ENCODE data around the gene C4A.
"Not testable (repeated sequence)": the region's sequence is repeated elsewhere in the genome, so short reads cannot be mapped to it uniquely, and the experiment has no call there.

The C4A gene

GRCh38 chr6:32008037-32008436 lies 26.2 kb downstream of the C4A start:
- H3K4me3 ChIP-seq (ENCODE audit: extremely low read depth, insufficient read depth, low read length, poor library complexity, severe bottlenecking); H3K36me3 ChIP-seq (ENCODE audit: control insufficient read depth, insufficient read depth, low read length); H3K27ac ChIP-seq (ENCODE audit: low read depth, low read length, severe bottlenecking); H3K9me3 ChIP-seq (ENCODE audit: control insufficient read depth, low read length); H3K4me1 ChIP-seq (ENCODE audit: control insufficient read depth, insufficient read depth, low read length, poor library complexity, severe bottlenecking): not testable (repeated sequence)
- WGBS, 2 experiments (ENCODE audit: insufficient coverage in 2 of 2): no CpG with 5 or more reads among the region's 24 CpGs

DNA sequence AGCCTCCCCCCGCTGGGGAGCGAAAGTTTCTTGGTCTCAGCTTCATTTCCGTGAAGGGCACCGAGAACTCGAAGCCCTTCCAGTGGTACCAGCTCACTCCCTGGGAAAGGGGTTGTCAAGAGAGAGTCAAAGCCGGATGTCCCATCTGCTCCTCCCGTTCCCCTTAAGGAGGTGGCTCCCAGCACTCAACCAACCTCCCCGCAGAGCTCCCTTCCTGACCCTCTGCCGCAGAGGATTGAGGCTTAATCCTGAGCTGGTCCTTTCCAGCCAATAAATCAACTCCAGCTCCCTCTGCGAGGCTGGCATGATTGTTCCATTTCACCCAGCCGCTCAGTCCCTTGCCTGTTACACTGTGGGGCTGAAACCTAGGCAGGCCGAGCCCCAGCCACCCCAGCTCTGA lies 26.8 kb downstream of the C4A start:
- H3K36me3 ChIP-seq (ENCODE audit: control insufficient read depth, insufficient read depth, low read length); H3K4me3 ChIP-seq (ENCODE audit: extremely low read depth, insufficient read depth, low read length, poor library complexity, severe bottlenecking); H3K4me1 ChIP-seq (ENCODE audit: control insufficient read depth, insufficient read depth, low read length, poor library complexity, severe bottlenecking); H3K27ac ChIP-seq (ENCODE audit: low read depth, low read length, severe bottlenecking); H3K9me3 ChIP-seq (ENCODE audit: control insufficient read depth, low read length): not testable (repeated sequence)
- 74 to 76% methylated on average over 4 of the region's 12 CpGs for WGBS, 2 experiments (ENCODE audit: insufficient coverage in 2 of 2)

DNA sequence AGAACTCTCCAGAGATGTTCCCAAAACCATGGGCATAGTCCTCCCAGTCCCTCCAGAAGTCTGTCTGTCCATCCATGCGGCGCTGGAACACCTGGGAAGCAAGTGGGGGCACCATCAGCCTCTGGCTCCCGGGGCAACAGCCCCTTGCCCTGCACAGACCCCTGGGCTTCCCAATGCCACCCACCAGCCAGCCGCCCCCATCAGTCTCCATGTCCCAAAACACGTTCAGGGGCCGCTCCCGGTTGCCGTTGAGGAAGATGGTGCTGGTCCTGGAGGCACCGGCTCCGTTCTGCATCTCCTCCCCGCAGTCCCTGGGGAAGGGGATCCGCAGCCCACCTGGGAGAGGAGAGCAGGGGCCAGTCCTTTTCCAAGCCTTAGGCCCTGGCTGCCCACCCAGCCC lies 27.7 kb downstream of the C4A start:
- 88 to 89% methylated on average over 1 of the region's 12 CpGs for WGBS, 2 experiments (ENCODE audit: insufficient coverage in 2 of 2)
- not testable (repeated sequence) for H3K9me3 ChIP-seq (ENCODE audit: control insufficient read depth, low read length); H3K36me3 ChIP-seq (ENCODE audit: control insufficient read depth, insufficient read depth, low read length); H3K27ac ChIP-seq (ENCODE audit: low read depth, low read length, severe bottlenecking); H3K4me3 ChIP-seq (ENCODE audit: extremely low read depth, insufficient read depth, low read length, poor library complexity, severe bottlenecking); H3K4me1 ChIP-seq (ENCODE audit: control insufficient read depth, insufficient read depth, low read length, poor library complexity, severe bottlenecking)

- not testable (repeated sequence) for H3K4me1 ChIP-seq (ENCODE audit: control insufficient read depth, insufficient read depth, low read length, poor library complexity, severe bottlenecking); H3K9me3 ChIP-seq (ENCODE audit: control insufficient read depth, low read length); H3K27ac ChIP-seq (ENCODE audit: low read depth, low read length, severe bottlenecking); H3K4me3 ChIP-seq (ENCODE audit: extremely low read depth, insufficient read depth, low read length, poor library complexity, severe bottlenecking); H3K36me3 ChIP-seq (ENCODE audit: control insufficient read depth, insufficient read depth, low read length)
- WGBS, 2 experiments (ENCODE audit: insufficient coverage in 2 of 2): 40% methylated on average over 1 of the region's 27 CpGs; no CpG with 5 or more reads in 1 of the 2 experiments
Measured at GRCh38 chr6:32010856-32011530, 29.1 kb downstream of the C4A start.

DNA sequence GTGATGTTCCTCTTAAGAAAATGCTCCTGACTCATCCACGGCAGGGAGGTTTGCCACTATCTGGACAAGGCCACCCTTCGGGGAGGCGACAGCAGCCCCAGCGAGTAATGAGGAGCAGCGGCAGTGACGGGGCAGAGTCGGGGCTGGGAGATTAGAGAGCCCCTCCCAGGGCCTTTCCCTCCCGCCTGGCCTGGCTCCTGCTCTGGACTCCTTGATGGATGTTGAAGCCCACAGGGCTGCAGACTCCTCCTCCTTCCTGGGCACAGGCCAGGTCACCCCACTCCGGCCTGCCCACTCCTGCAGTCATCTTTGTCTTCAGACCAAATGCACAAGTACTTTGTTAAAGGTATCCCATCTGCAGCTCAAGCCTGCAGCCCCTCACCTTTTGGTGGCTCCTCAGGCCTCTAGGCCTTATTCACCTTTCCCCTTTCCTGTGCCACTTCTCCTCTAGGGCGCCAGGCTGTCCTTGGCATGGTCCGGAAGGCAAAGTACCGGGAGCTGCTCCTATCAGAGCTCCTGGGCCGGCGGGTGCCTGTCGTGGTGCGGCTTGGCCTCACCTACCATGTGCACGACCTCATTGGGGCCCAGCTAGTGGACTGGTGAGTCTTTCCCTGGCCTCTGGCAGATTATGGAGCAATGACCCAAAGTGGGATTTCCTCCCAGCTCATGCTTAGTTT lies 31.2 kb downstream of the C4A start:
- not testable (repeated sequence) for H3K4me3 ChIP-seq (ENCODE audit: extremely low read depth, insufficient read depth, low read length, poor library complexity, severe bottlenecking); H3K36me3 ChIP-seq (ENCODE audit: control insufficient read depth, insufficient read depth, low read length); H3K4me1 ChIP-seq (ENCODE audit: control insufficient read depth, insufficient read depth, low read length, poor library complexity, severe bottlenecking); H3K27ac ChIP-seq (ENCODE audit: low read depth, low read length, severe bottlenecking); H3K9me3 ChIP-seq (ENCODE audit: control insufficient read depth, low read length)
- whole genome bisulfite sequencing, 2 experiments (ENCODE audit: insufficient coverage in 2 of 2): 97% methylated on average over 4 of the region's 17 CpGs; no CpG with 5 or more reads in 1 of the 2 experiments

- not testable (repeated sequence) for H3K27ac ChIP-seq (ENCODE audit: low read depth, low read length, severe bottlenecking); H3K9me3 ChIP-seq (ENCODE audit: control insufficient read depth, low read length); H3K4me3 ChIP-seq (ENCODE audit: extremely low read depth, insufficient read depth, low read length, poor library complexity, severe bottlenecking); H3K36me3 ChIP-seq (ENCODE audit: control insufficient read depth, insufficient read depth, low read length); H3K4me1 ChIP-seq (ENCODE audit: control insufficient read depth, insufficient read depth, low read length, poor library complexity, severe bottlenecking)
- no CpG with 5 or more reads among the region's 5 CpGs for WGBS, 2 experiments (ENCODE audit: insufficient coverage in 2 of 2)
Measured at GRCh38 chr6:32013738-32014137, 31.9 kb downstream of the C4A start.

- no CpG with 5 or more reads among the region's 6 CpGs for WGBS, 2 experiments (ENCODE audit: insufficient coverage in 2 of 2)
- not testable (repeated sequence) for H3K36me3 ChIP-seq (ENCODE audit: control insufficient read depth, insufficient read depth, low read length); H3K27ac ChIP-seq (ENCODE audit: low read depth, low read length, severe bottlenecking); H3K4me1 ChIP-seq (ENCODE audit: control insufficient read depth, insufficient read depth, low read length, poor library complexity, severe bottlenecking); H3K9me3 ChIP-seq (ENCODE audit: control insufficient read depth, low read length); H3K4me3 ChIP-seq (ENCODE audit: extremely low read depth, insufficient read depth, low read length, poor library complexity, severe bottlenecking)
Measured at GRCh38 chr6:32014547-32014946, 32.7 kb downstream of the C4A start, which contains the start of gene C4B. C4B (plus strand) TSS chr6:32014795; CDS start chr6:32014846, 51 bp downstream.

DNA sequence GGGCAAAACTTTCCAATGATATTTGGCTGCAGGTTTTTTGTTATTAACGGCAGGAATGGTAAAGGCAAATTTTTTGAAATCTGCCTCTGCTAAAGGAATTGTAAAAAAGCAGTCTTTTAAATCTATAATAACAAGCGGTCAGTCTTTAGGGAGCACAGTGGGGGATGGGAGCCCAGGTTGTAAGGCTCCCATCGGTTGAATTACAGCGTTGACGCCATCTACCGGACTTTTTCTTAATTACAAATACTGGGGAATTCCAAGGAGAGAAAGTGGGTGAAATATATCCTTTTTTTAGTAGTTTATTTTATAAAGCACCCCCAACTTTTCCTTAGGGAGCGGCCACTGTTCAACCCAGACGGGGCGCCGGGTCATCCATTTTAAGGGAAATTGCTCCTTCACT lies 40.2 kb downstream of the C4A start:
- not testable (repeated sequence) for H3K4me1 ChIP-seq (ENCODE audit: control insufficient read depth, insufficient read depth, low read length, poor library complexity, severe bottlenecking); H3K4me3 ChIP-seq (ENCODE audit: extremely low read depth, insufficient read depth, low read length, poor library complexity, severe bottlenecking); H3K36me3 ChIP-seq (ENCODE audit: control insufficient read depth, insufficient read depth, low read length); H3K27ac ChIP-seq (ENCODE audit: low read depth, low read length, severe bottlenecking); H3K9me3 ChIP-seq (ENCODE audit: control insufficient read depth, low read length)
- WGBS, 2 experiments (ENCODE audit: insufficient coverage in 2 of 2): no CpG with 5 or more reads among the region's 10 CpGs

DNA sequence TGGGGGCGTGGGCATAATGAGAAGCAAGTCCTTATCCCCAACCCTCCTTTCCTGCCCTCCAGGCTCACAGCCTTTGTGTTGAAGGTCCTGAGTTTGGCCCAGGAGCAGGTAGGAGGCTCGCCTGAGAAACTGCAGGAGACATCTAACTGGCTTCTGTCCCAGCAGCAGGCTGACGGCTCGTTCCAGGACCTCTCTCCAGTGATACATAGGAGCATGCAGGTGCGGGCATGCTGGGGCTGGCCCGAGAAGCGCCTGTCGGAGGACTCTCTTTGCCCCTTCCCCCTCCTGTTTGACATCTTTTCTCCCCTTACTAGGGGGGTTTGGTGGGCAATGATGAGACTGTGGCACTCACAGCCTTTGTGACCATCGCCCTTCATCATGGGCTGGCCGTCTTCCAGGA lies 46.8 kb downstream of the C4A start:
- not testable (repeated sequence) for H3K36me3 ChIP-seq (ENCODE audit: control insufficient read depth, insufficient read depth, low read length); H3K4me3 ChIP-seq (ENCODE audit: extremely low read depth, insufficient read depth, low read length, poor library complexity, severe bottlenecking); H3K27ac ChIP-seq (ENCODE audit: low read depth, low read length, severe bottlenecking); H3K9me3 ChIP-seq (ENCODE audit: control insufficient read depth, low read length); H3K4me1 ChIP-seq (ENCODE audit: control insufficient read depth, insufficient read depth, low read length, poor library complexity, severe bottlenecking)
- no CpG with 5 or more reads among the region's 10 CpGs for WGBS, 2 experiments (ENCODE audit: insufficient coverage in 2 of 2)

GRCh38 chr6:32029553-32029952 lies 47.7 kb downstream of the C4A start:
- H3K36me3 ChIP-seq (ENCODE audit: control insufficient read depth, insufficient read depth, low read length); H3K9me3 ChIP-seq (ENCODE audit: control insufficient read depth, low read length); H3K4me1 ChIP-seq (ENCODE audit: control insufficient read depth, insufficient read depth, low read length, poor library complexity, severe bottlenecking); H3K27ac ChIP-seq (ENCODE audit: low read depth, low read length, severe bottlenecking); H3K4me3 ChIP-seq (ENCODE audit: extremely low read depth, insufficient read depth, low read length, poor library complexity, severe bottlenecking): not testable (repeated sequence)
- no CpG with 5 or more reads among the region's 14 CpGs for WGBS, 2 experiments (ENCODE audit: insufficient coverage in 2 of 2)

GRCh38 chr6:32035283-32036013 lies 53.6 kb downstream of the C4A start:
- not testable (repeated sequence) for H3K4me1 ChIP-seq (ENCODE audit: control insufficient read depth, insufficient read depth, low read length, poor library complexity, severe bottlenecking); H3K27ac ChIP-seq (ENCODE audit: low read depth, low read length, severe bottlenecking); H3K9me3 ChIP-seq (ENCODE audit: control insufficient read depth, low read length); H3K36me3 ChIP-seq (ENCODE audit: control insufficient read depth, insufficient read depth, low read length); H3K4me3 ChIP-seq (ENCODE audit: extremely low read depth, insufficient read depth, low read length, poor library complexity, severe bottlenecking)
- no CpG with 5 or more reads among the region's 16 CpGs for WGBS, 2 experiments (ENCODE audit: insufficient coverage in 2 of 2)

Measured in mesodermal cell (in vitro differentiated cells).